Stomach (tissue), 9 donors: ENCODE data around the gene PRLHR. TPM values are rescaled to one million over a fixed set of nuclear protein-coding genes. Genes with fewer than 3 reads are reported as not detected.

Source experiments
- DNase-seq, 2 donors: peaks; one replicate each; pipeline versions ENCODE4 v3.0.0 to v3.0.0-alpha.2; 2013 to 2019
- H3K27ac ChIP-seq, 5 donors: fragments of 200-600 bp in 4 of 5; sonication (generic) in 4 of 5; one replicate each; pipeline ENCODE4 v1.5.1; 2013 to 2019; ENCODE audit warnings: mild to moderate bottlenecking in 1 of 5, moderate library complexity in 1 of 5
- H3K27me3 ChIP-seq, 3 donors: fragments of 200-600 bp; sonication (generic); one replicate each; pipeline ENCODE4 v1.5.1; 2017 to 2019; ENCODE audit warnings: mixed run types in 1 of 3
- H3K36me3 ChIP-seq, 4 donors: fragments of 200-600 bp; sonication (generic); 1 replicate in 3 of 4; 2 replicates in 1 of 4; pipeline ENCODE4 v1.5.1; 2016 to 2019
- H3K4me1 ChIP-seq, 4 donors: fragments of 200-600 bp; sonication (generic); one replicate each; pipeline ENCODE4 v1.5.1; 2016 to 2019
- H3K4me3 ChIP-seq, 4 donors: fragments of 200-600 bp; sonication (generic) in 3 of 4; one replicate each; pipeline ENCODE4 v1.5.1; 2016 to 2019; ENCODE audit warnings: mild to moderate bottlenecking in 1 of 4
- H3K9me3 ChIP-seq, 4 donors: fragments of 200-600 bp; sonication (generic); one replicate each; pipeline ENCODE4 v1.5.1; 2016 to 2019
- EP300 ChIP-seq: sonication (generic); formaldehyde crosslinking; IDR thresholded peaks from one replicate; pipeline ENCODE4 v1.6.1; 2017; ENCODE audit warnings: antibody characterized with exemption
- POLR2A ChIP-seq, 4 donors: fragments of 450-650 bp; IDR thresholded peaks; one replicate each; pipeline ENCODE4 v1.6.1; 2016; ENCODE audit warnings: antibody characterized with exemption in 4 of 4, control low read depth in 2 of 4, mild to moderate bottlenecking in 1 of 4, moderate library complexity in 1 of 4
- POLR2AphosphoS5 ChIP-seq, 3 donors: sonication (generic); formaldehyde crosslinking; IDR thresholded peaks; one replicate each; pipeline ENCODE4 v1.6.1; 2016; ENCODE audit warnings: antibody characterized with exemption in 3 of 3
- WGBS, 5 donors: extraction: QIAGEN DNeasy Blood & Tissue Kit in 3 of 5; methylation state at CpG; one replicate each; pipeline versions ENCODE4 v1.1.5 to v1.1.7; 2013 to 2018; 5-methylcytosine and 5-hydroxymethylcytosine counted together
- intact Hi-C: fragments of 100-400 bp; cut with DNase I; formaldehyde crosslinking; loops from one replicate; pipeline ENCODE4 v1.15.1; 2023; ENCODE audit warnings: low total_unique reads
- polyA plus RNA-seq, 3 donors: library from polyadenylated mRNA; stranded (reverse); fragments of 200-250 nt; gene quantifications; one replicate each; pipeline ENCODE4 v1.2.3, GENCODE V29; 2013
- total RNA-seq, 5 donors: library from RNA; depleted of rRNA; stranded (reverse); fragments of >200 nt; gene quantifications; one replicate each; pipeline versions ENCODE4 v1.1.0 to v1.2.3, GENCODE V29; 2014 to 2016
- TF ChIP-seq, protein P1 (sequence below), 7 experiments: fragments of 450-650 bp in 4 of 7; fragments of 200-600 bp in 3 of 7; sonication (generic) in 3 of 7; IDR thresholded peaks; one replicate each; pipeline ENCODE4 v1.5.1; 2016 to 2019; ENCODE audit warnings: antibody characterized with exemption in 7 of 7, control low read depth in 2 of 7, mild to moderate bottlenecking in 1 of 7
- donor health status: healthy with polysubstance abuse.
- donor health status: Bipolar disorder and iron deficiency.
- donor health status: healthy.

The PRLHR gene
- total and polyA plus RNA-seq, 8 donors, result under 0.01 to 0.43 (median 0.21) TPM; not detected in 4

DNA sequence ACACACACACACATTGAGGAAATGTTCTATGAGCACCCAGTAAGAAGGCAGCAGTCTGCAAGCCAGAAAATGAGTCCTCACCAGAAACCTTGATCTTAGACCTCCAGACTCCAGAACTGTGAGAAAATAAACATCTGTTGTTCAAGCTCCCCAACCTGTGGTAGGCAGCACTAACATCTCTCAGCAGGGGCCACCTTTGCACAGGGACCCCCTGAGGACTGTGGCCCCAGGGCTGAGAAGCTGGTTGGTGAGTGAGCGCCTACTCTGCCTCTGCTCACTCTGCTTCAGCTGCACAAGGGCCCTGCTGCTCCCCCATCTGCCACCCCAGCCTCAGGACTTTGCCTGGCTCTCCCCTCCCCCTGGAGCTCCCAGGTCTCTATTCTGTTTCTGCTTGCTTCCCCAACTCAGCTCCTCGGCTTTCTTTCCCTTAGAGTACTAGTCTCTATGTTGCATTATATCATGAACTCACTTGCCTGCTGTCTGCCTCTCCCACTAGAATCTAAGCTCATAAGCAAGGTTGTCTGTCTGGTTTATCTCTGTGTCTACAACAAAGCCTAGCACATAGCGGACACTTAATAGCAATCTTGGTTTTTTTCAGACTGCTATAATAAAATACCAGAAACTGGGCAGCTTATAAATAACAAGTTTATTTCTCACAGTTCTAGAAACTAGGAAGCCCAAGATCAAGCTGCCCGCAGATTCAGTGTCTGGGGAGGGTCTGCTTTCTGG is 40.4 kb upstream of the PRLHR start:
- H3K27ac ChIP-seq, result no peak overlapping the region
- WGBS, 5 donors, result 78 to 91% (median 86%) methylated on average over 4 of the region's 4 CpGs
- intact Hi-C loops, result no loop called here

DNA sequence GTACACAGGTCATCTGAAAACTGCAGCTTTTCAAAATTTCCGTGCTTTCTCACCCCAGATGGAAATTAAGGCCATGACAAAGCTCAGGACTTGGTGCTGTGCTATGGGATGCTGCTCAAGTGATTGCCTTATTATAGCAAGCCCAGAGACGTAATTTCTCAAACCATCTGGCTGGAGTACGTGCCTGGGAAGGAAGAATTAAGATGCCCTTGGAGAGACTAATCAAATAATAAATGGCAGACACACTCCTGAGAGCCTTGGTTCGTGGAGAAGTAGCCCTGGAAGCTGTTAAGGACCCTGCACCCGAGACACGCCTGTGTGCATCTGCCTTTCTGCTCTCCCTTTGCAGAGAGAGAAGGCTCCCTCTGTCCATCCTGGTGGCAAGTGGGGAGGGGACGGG is 38.3 kb upstream of the PRLHR start:
- intact Hi-C loops, result no loop called here
- Histone ChIP-seq H3K4me1 (peaks cover 0 to 10% (median 0%) of the 10 kb centered on the region in 4 donors), H3K27ac (no peak overlapping the region), H3K27me3 (peaks cover 0 to 4% (median 0%) of the 10 kb centered on the region in 3 donors), H3K36me3 (no peaks in the 10 kb centered on the region), H3K4me3 (no peak overlapping the region), H3K9me3 (no peaks in the 10 kb centered on the region)
- DNase-seq, result no peak
- TF ChIP-seq, protein P1, sequence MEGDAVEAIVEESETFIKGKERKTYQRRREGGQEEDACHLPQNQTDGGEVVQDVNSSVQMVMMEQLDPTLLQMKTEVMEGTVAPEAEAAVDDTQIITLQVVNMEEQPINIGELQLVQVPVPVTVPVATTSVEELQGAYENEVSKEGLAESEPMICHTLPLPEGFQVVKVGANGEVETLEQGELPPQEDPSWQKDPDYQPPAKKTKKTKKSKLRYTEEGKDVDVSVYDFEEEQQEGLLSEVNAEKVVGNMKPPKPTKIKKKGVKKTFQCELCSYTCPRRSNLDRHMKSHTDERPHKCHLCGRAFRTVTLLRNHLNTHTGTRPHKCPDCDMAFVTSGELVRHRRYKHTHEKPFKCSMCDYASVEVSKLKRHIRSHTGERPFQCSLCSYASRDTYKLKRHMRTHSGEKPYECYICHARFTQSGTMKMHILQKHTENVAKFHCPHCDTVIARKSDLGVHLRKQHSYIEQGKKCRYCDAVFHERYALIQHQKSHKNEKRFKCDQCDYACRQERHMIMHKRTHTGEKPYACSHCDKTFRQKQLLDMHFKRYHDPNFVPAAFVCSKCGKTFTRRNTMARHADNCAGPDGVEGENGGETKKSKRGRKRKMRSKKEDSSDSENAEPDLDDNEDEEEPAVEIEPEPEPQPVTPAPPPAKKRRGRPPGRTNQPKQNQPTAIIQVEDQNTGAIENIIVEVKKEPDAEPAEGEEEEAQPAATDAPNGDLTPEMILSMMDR (IDR thresholded peaks at IDR 0.05), result no peak
- TF ChIP-seq EP300, result no peak
- no peak for TF ChIP-seq POLR2AphosphoS5 (IDR thresholded peaks at IDR 0.05)
- TF ChIP-seq POLR2A (IDR thresholded peaks at IDR 0.05), result no peak
- 64 to 80% (median 65%) methylated on average over 7 of the region's 7 CpGs for WGBS, 5 donors

More for the DNA sequence above, 40.4 kb upstream of the PRLHR start:
- TF ChIP-seq POLR2A (IDR thresholded peaks at IDR 0.05), result no peak
- TF ChIP-seq POLR2AphosphoS5 (IDR thresholded peaks at IDR 0.05), result no peak
- no peak for TF ChIP-seq EP300
- TF ChIP-seq, protein P1 (IDR thresholded peaks at IDR 0.05), result no peak
- no peaks in the 10 kb centered on the region for H3K27me3 ChIP-seq
- H3K4me1 ChIP-seq, result no peaks in the 10 kb centered on the region
- DNase-seq, result no peak
- no peak overlapping the region for H3K4me3 ChIP-seq
- peaks cover 0 to 3% (median 0%) of the 10 kb centered on the region in 4 donors for H3K9me3 ChIP-seq
- H3K36me3 ChIP-seq, result no peaks in the 10 kb centered on the region

DNA sequence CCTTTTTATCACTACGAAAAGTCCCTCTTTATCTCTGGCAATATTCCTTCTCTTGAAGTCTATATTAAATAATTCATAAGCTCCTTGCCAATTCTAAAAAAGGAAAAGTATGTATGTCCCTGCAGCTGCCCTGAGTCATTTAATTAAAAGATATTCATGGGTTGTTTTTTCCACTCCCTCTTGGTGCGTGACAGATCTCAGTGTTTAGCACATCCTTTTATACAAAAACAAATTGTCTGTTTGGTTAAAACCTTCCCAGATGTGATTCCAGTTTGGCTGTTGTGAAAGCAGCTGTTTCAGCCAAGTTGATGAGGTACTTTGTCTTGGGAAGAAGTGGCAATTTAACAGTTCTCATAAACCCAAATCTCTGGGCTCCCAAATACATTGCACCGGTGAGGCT is 33.8 kb upstream of the PRLHR start:
- Histone ChIP-seq H3K36me3 (no peaks in the 10 kb centered on the region), H3K4me3 (no peak overlapping the region), H3K27me3 (peaks cover 0 to 15% (median 0%) of the 10 kb centered on the region in 3 donors), H3K27ac (peak overlapping the region in 1 of 5 donors; percentile 47), H3K9me3 (no peaks in the 10 kb centered on the region), H3K4me1 (peaks cover 0 to 26% (median 0%) of the 10 kb centered on the region in 4 donors)
- 43 to 70% (median 50%) methylated on average over 3 of the region's 3 CpGs for WGBS, 5 donors
- TF ChIP-seq, protein P1 (IDR thresholded peaks at IDR 0.05), result no peak
- TF ChIP-seq EP300 (no peak), POLR2AphosphoS5 (IDR thresholded peaks at IDR 0.05) (peak in 2 of 3 donors; percentile 3 to 59), POLR2A (IDR thresholded peaks at IDR 0.05) (no peak)
- intact Hi-C loops, result no loop called here
- DNase-seq, result peak in 1 of 2 donors; percentile 13

DNA sequence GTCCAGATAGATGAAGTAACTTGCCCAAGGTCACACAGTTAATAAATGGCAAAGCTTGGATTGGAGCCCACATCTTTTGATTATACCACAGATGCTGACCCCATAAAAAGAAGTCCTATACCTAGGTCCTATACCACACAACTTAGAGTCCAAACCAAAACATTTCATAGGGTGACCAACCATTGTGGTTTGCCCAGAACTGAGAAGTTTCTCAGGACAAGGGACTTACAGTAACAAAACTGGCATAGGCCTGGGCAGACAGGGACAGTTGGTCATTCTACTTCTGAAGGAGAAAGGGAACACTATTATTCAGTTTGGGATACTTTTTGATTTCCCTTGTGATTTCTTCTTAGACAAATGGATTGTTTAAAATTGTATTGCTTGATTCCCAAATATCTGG is 32.9 kb upstream of the PRLHR start:
- DNase-seq, result no peak
- no peak for TF ChIP-seq POLR2AphosphoS5 (IDR thresholded peaks at IDR 0.05)
- no peak for TF ChIP-seq POLR2A (IDR thresholded peaks at IDR 0.05)
- TF ChIP-seq EP300, result no peak
- TF ChIP-seq, protein P1 (IDR thresholded peaks at IDR 0.05), result no peak
- Histone ChIP-seq H3K27ac (peak overlapping the region in 1 of 5 donors; percentile 47), H3K27me3 (peaks cover 0 to 15% (median 0%) of the 10 kb centered on the region in 3 donors), H3K4me1 (peaks cover 0 to 29% (median 0%) of the 10 kb centered on the region in 4 donors), H3K36me3 (no peaks in the 10 kb centered on the region), H3K4me3 (no peak overlapping the region), H3K9me3 (no peaks in the 10 kb centered on the region)
- intact Hi-C loops, result no loop called here
